Right cardiac atrium (tissue), 5 donors: ENCODE data around the gene UGCG. TPM values are rescaled to one million over a fixed set of nuclear protein-coding genes. Genes with fewer than 3 reads are reported as not detected.
"Not testable (repeated sequence)": the region's sequence is repeated elsewhere in the genome, so short reads cannot be mapped to it uniquely, and the experiment has no call there.

Experiments used
- ATAC-seq, 2 donors: fragments of 200-7000 bp; cut with Tn5 transposase; one replicate each; pipeline versions ENCODE4 v1.8.0 to v1.9.1; 2020; ENCODE audit warnings: moderate library complexity in 2 of 2, mild to moderate bottlenecking in 1 of 2
- DNase-seq, 3 donors: peaks; one replicate each; pipeline ENCODE4 v3.0.0-alpha.2; 2020
- H3K27ac ChIP-seq: one replicate; pipeline ENCODE4 v1.5.1; 2013; ENCODE audit warnings: mild to moderate bottlenecking, low read length, control low read depth, moderate library complexity
- H3K27me3 ChIP-seq: one replicate; pipeline ENCODE4 v1.6.1; 2013; ENCODE audit not compliant: control insufficient read depth, insufficient read depth
- H3K4me1 ChIP-seq: one replicate; pipeline ENCODE4 v1.6.1; 2013; ENCODE audit warnings: low read length; ENCODE audit not compliant: control insufficient read depth, insufficient read depth
- H3K4me3 ChIP-seq: one replicate; pipeline ENCODE4 v1.5.1; 2013; ENCODE audit warnings: low read length, control low read depth
- H3K9me3 ChIP-seq: one replicate; pipeline ENCODE4 v1.6.1; 2013; ENCODE audit warnings: low read length; ENCODE audit not compliant: control insufficient read depth
- WGBS: extraction: QIAGEN DNeasy Blood & Tissue Kit; methylation state at CpG from one replicate; pipeline ENCODE4 v1.1.7; 2013; 5-methylcytosine and 5-hydroxymethylcytosine counted together
- intact Hi-C, 4 donors: fragments of 100-400 bp; cut with DNase I; formaldehyde crosslinking; loops; one replicate each; pipeline versions ENCODE4 v1.11.0 to v1.14.0; 2022 to 2023
- polyA plus RNA-seq: library from polyadenylated mRNA; stranded (reverse); fragments of 200-250 nt; gene quantifications from one replicate; pipeline ENCODE4 v1.2.3, GENCODE V29; 2013
- total RNA-seq, 4 donors: library from RNA; stranded (reverse); fragmentation: NEBNext Ultra II Directional; extraction: Animal tissue kit (Norgen Biotek cat#: 25700); gene quantifications; one replicate each; pipeline ENCODE4 v1.2.1, GENCODE V29; 2021
- donor health status: healthy with polysubstance abuse.
- donor health status: DM: no; HTN: yes; CAD: no.
- donor health status: DM: no; HTN: no; CAD: no.
- donor health status: DM: no; HTN: yes; CAD: no; lungs with severe emphysema.
- donor health status: DM: yes; HTN: yes; CAD: no.

The UGCG gene
- total and polyA plus RNA-seq, 5 donors = 7.1 to 13.1 (median 9.7) TPM

GRCh38 chr9:111903535-111903934 lies 6.9 kb downstream of the UGCG start:
- DNase-seq, ATAC-seq, intact Hi-C loops, H3K4me1 ChIP-seq, H3K4me3 ChIP-seq, H3K9me3 ChIP-seq, H3K27ac ChIP-seq, H3K27me3 ChIP-seq: not testable (repeated sequence)
- 97% methylated on average over 8 of the region's 8 CpGs for WGBS

- Histone ChIP-seq H3K4me1 (peaks cover 11% of the 10 kb centered on the region), H3K27ac (no peak overlapping the region), H3K4me3 (no peak overlapping the region), H3K9me3 (no peaks in the 10 kb centered on the region), H3K27me3 (no peaks in the 10 kb centered on the region)
- intact Hi-C loops = no loop called here
- DNase-seq = no peak
- WGBS = 60% methylated on average over 2 of the region's 2 CpGs
- peak in 1 of 2 donors; percentile 47 for ATAC-seq
These were observed 7.4 kb downstream of the UGCG start for GRCh38 chr9:111904026-111904425.

DNA sequence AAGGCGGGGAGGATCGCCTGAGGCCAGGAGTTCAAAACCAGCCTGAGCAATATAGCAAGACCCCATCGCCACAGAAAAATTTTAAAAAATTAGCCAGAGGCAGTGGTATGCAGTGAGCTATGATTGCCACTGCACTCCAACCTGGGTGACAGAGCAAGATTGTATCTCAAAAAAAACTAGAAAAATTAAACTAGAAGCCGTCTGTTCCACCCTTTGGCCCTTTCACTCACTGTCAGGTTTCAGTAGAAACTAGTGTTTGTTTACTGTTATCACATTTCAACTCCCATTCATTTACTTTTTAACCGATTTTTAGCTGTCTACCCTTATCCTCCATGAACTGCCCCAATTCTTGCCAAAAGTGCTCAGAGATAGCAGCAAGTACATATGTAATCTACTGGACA lies 8.3 kb downstream of the UGCG start:
- intact Hi-C loops = no loop called here
- Histone ChIP-seq H3K27me3 (no peaks in the 10 kb centered on the region), H3K4me3 (no peak overlapping the region), H3K9me3 (no peaks in the 10 kb centered on the region), H3K27ac (no peak overlapping the region), H3K4me1 (peaks cover 14% of the 10 kb centered on the region)
- WGBS = 86% methylated on average over 5 of the region's 5 CpGs
- DNase-seq = no peak
- ATAC-seq = no peak

GRCh38 chr9:111907147-111907546 lies 10.5 kb downstream of the UGCG start:
- no peak for ATAC-seq
- intact Hi-C loops = no loop called here
- peaks cover 9% of the 10 kb centered on the region for H3K4me1 ChIP-seq

DNA sequence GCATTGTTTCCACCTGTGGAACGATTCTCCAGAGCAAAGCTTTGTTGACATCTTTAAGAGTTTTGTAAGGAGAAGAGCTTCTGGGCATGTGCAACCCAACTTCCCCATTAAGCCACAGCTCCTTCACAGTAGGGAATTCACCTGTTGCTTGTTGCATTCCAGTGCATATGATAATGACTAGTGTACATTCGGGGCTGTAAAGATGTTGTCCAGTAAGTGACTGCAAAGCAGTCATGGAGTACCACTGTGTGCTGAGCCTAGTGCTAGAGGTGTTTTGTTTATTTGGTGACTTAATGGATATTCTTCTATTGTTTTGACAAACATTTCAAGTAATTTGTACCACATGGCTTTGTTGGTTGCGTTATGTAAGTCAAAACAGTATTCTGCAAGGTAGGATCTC lies 12.8 kb downstream of the UGCG start:
- DNase-seq (no peak), ATAC-seq (no peak)
- H3K4me3 ChIP-seq = no peak overlapping the region
- H3K27ac ChIP-seq = no peak overlapping the region
- no peaks in the 10 kb centered on the region for H3K27me3 ChIP-seq
- H3K4me1 ChIP-seq = peaks cover 6% of the 10 kb centered on the region
- 79% methylated on average over 3 of the region's 3 CpGs for WGBS
- H3K9me3 ChIP-seq = no peaks in the 10 kb centered on the region
- intact Hi-C loops = no loop called here

More at GRCh38 chr9:111907147-111907546, 10.5 kb downstream of the UGCG start:
- WGBS = 92% methylated on average over 5 of the region's 5 CpGs
- no peak for DNase-seq
- Histone ChIP-seq H3K9me3 (no peaks in the 10 kb centered on the region), H3K4me3 (no peak overlapping the region), H3K27ac (no peak overlapping the region), H3K27me3 (no peaks in the 10 kb centered on the region)

GRCh38 chr9:111910428-111910827 lies 13.8 kb downstream of the UGCG start:
- Histone ChIP-seq H3K27me3 (no peaks in the 10 kb centered on the region), H3K4me1 (peaks cover 6% of the 10 kb centered on the region)

GRCh38 chr9:111913159-111913558 lies 16.5 kb downstream of the UGCG start:
- ATAC-seq (no peak), DNase-seq (no peak)
- H3K4me1 ChIP-seq = peaks cover 6% of the 10 kb centered on the region
- no peak overlapping the region for H3K27ac ChIP-seq
- intact Hi-C loops = no loop called here
- H3K9me3 ChIP-seq = no peaks in the 10 kb centered on the region
- 92% methylated on average over 6 of the region's 6 CpGs for WGBS
- no peaks in the 10 kb centered on the region for H3K27me3 ChIP-seq
- H3K4me3 ChIP-seq = no peak overlapping the region

More at GRCh38 chr9:111910428-111910827, 13.8 kb downstream of the UGCG start:
- intact Hi-C loops = no loop called here
- Histone ChIP-seq H3K27ac (no peak overlapping the region), H3K4me3 (no peak overlapping the region), H3K9me3 (no peaks in the 10 kb centered on the region)
- ATAC-seq (no peak), DNase-seq (no peak)
- 91% methylated on average over 6 of the region's 6 CpGs for WGBS

GRCh38 chr9:111914749-111915424 lies 18.3 kb downstream of the UGCG start:
- H3K27ac ChIP-seq = no peak overlapping the region
- H3K4me3 ChIP-seq = no peak overlapping the region
- no peak for DNase-seq
- intact Hi-C loops = no loop called here
- H3K9me3 ChIP-seq = no peaks in the 10 kb centered on the region
- WGBS = 42% methylated on average over 4 of the region's 4 CpGs
- H3K27me3 ChIP-seq = no peaks in the 10 kb centered on the region
- no peak for ATAC-seq
- no peaks in the 10 kb centered on the region for H3K4me1 ChIP-seq

GRCh38 chr9:111915425-111915758 lies 18.8 kb downstream of the UGCG start:
- intact Hi-C loops = no loop called here
- no peak overlapping the region for H3K4me3 ChIP-seq
- no peak overlapping the region for H3K27ac ChIP-seq
- DNase-seq (no peak), ATAC-seq (no peak)
- H3K27me3 ChIP-seq = no peaks in the 10 kb centered on the region
- 86% methylated on average over 3 of the region's 3 CpGs for WGBS
- no peaks in the 10 kb centered on the region for H3K9me3 ChIP-seq
- no peaks in the 10 kb centered on the region for H3K4me1 ChIP-seq

DNA sequence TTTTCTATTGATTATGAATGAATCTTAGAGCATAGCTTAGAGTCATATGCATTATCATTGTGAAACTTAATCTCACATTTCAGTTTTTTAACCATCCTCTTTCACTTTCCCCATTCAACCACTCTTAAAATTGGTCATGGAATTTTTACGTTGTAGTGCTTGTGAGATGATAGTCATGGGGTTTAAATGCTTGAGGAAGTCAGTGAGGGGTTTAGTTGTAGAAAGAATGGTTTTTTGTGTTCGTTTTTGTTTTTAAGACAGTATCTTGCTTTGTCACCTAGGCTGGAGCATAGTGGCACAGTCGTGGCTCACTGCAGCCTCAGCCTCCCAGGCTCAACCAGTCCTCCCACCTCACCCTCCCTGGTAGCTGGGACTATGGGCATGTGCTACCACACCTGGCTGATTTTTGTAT lies 19.6 kb downstream of the UGCG start:
- DNase-seq (no peak), ATAC-seq (no peak)
- no peaks in the 10 kb centered on the region for H3K27me3 ChIP-seq
- intact Hi-C loops = no loop called here
- 86% methylated on average over 3 of the region's 3 CpGs for WGBS
- H3K4me1 ChIP-seq = no peaks in the 10 kb centered on the region
- H3K9me3 ChIP-seq = no peaks in the 10 kb centered on the region
- no peak overlapping the region for H3K4me3 ChIP-seq
- no peak overlapping the region for H3K27ac ChIP-seq

GRCh38 chr9:111917201-111917600 lies 20.6 kb downstream of the UGCG start:
- H3K9me3 ChIP-seq = no peaks in the 10 kb centered on the region
- H3K4me1 ChIP-seq = no peaks in the 10 kb centered on the region
- DNase-seq (no peak), ATAC-seq (no peak)
- no peaks in the 10 kb centered on the region for H3K27me3 ChIP-seq
- intact Hi-C loops = no loop called here
- no peak overlapping the region for H3K4me3 ChIP-seq
- no peak overlapping the region for H3K27ac ChIP-seq
- WGBS = 79% methylated on average over 5 of the region's 5 CpGs

- Histone ChIP-seq H3K4me3 (no peak overlapping the region), H3K4me1 (peaks cover 2% of the 10 kb centered on the region), H3K9me3 (no peaks in the 10 kb centered on the region), H3K27ac (no peak overlapping the region), H3K27me3 (no peaks in the 10 kb centered on the region)
- intact Hi-C loops = no loop called here
- ATAC-seq = no peak
- no peak for DNase-seq
- 85% methylated on average over 9 of the region's 9 CpGs for WGBS
These were observed 21.4 kb downstream of the UGCG start for GRCh38 chr9:111917980-111918379.
